ENCODE results near the gene RIPPLY1.

DNA sequence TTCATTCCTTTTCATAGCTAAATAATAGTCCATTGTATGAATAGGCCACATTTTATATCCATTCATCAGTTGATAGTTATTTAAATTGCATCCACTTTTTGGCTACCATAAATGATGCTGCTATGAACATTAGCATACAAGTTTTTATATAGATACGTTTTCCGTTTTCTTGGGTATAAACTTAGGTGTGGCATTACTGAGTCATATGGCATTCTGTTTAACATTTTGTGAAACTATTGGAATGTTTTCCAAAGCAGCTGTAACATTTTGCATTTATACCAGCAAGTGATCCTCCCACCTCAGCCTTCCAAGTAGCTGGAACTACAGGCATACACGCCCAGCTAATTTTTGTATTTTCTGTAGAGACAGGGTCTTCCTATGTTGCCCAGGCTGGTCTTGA lies 43.3 kb upstream of the RIPPLY1 start:
- TF ChIP-seq, protein P1, sequence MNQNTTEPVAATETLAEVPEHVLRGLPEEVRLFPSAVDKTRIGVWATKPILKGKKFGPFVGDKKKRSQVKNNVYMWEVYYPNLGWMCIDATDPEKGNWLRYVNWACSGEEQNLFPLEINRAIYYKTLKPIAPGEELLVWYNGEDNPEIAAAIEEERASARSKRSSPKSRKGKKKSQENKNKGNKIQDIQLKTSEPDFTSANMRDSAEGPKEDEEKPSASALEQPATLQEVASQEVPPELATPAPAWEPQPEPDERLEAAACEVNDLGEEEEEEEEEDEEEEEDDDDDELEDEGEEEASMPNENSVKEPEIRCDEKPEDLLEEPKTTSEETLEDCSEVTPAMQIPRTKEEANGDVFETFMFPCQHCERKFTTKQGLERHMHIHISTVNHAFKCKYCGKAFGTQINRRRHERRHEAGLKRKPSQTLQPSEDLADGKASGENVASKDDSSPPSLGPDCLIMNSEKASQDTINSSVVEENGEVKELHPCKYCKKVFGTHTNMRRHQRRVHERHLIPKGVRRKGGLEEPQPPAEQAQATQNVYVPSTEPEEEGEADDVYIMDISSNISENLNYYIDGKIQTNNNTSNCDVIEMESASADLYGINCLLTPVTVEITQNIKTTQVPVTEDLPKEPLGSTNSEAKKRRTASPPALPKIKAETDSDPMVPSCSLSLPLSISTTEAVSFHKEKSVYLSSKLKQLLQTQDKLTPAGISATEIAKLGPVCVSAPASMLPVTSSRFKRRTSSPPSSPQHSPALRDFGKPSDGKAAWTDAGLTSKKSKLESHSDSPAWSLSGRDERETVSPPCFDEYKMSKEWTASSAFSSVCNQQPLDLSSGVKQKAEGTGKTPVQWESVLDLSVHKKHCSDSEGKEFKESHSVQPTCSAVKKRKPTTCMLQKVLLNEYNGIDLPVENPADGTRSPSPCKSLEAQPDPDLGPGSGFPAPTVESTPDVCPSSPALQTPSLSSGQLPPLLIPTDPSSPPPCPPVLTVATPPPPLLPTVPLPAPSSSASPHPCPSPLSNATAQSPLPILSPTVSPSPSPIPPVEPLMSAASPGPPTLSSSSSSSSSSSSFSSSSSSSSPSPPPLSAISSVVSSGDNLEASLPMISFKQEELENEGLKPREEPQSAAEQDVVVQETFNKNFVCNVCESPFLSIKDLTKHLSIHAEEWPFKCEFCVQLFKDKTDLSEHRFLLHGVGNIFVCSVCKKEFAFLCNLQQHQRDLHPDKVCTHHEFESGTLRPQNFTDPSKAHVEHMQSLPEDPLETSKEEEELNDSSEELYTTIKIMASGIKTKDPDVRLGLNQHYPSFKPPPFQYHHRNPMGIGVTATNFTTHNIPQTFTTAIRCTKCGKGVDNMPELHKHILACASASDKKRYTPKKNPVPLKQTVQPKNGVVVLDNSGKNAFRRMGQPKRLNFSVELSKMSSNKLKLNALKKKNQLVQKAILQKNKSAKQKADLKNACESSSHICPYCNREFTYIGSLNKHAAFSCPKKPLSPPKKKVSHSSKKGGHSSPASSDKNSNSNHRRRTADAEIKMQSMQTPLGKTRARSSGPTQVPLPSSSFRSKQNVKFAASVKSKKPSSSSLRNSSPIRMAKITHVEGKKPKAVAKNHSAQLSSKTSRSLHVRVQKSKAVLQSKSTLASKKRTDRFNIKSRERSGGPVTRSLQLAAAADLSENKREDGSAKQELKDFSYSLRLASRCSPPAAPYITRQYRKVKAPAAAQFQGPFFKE (tag by site-specific recombination; IDR thresholded peaks at IDR 0.05; ENCODE audit: borderline replicate concordance): no peak
- TF ChIP-seq ZNF785 (tag by site-specific recombination; IDR thresholded peaks at IDR 0.05): no peak
- no peak for TF ChIP-seq ZNF157 (tag by site-specific recombination; IDR thresholded peaks at IDR 0.05)
- TF ChIP-seq ZNF747 (tag by site-specific recombination; IDR thresholded peaks at IDR 0.05): no peak
- TF ChIP-seq, protein P2, sequence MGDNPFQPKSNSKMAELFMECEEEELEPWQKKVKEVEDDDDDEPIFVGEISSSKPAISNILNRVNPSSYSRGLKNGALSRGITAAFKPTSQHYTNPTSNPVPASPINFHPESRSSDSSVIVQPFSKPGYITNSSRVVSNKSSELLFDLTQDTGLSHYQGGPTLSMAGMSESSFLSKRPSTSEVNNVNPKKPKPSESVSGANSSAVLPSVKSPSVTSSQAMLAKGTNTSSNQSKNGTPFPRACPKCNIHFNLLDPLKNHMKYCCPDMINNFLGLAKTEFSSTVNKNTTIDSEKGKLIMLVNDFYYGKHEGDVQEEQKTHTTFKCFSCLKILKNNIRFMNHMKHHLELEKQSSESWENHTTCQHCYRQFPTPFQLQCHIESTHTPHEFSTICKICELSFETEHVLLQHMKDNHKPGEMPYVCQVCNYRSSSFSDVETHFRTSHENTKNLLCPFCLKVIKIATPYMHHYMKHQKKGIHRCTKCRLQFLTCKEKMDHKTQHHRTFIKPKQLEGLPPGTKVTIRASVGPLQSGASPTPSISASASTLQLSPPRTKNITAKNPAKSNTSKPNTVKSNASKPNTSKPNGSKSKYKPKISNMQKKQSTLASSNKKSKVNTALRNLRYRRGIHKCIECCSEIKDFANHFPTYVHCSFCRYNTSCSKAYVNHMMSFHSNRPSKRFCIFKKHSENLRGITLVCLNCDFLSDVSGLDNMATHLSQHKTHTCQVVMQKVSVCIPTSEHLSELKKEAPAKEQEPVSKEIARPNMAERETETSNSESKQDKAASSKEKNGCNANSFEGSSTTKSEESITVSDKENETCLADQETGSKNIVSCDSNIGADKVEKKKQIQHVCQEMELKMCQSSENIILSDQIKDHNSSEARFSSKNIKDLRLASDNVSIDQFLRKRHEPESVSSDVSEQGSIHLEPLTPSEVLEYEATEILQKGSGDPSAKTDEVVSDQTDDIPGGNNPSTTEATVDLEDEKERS (tag by site-specific recombination; IDR thresholded peaks at IDR 0.05): no peak
